ENCODE data around the gene CSNK2A3.

DNA sequence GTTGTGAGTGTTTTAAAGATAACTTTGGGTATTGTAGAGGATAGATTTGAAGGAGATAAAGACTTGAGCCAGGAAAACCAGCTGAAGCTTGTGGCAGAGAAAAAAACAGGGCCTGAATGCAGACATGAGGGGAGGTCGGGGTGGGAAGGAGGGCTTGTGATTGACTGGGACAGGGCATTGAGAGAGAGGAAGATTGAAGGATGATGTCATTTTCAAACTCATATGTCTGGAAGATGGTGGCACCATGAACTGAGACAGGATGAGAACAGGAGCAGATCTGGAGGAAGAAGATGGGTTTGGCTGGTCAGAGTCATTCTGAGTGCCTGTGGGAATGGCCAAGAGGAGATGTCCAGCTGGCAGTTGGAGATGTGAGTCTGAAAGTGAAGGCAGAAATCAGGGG is 14.7 kb downstream of the CSNK2A3 start:
- TF ChIP-seq CTCF (IDR thresholded peaks at IDR 0.05) (no peak), POLR2A (IDR thresholded peaks at IDR 0.05) (no peak)

Data from uterus (tissue), 2 donors.